Adrenal gland (tissue), 12 donors: ENCODE measurements around the gene FGGY. TPM values are rescaled to one million over a fixed set of nuclear protein-coding genes. Genes with fewer than 3 reads are reported as not detected.

ENCODE experiments used
- DNase-seq, 7 donors: peaks; one replicate each; pipeline ENCODE4 v3.0.0-alpha.2; 2019 to 2020
- H3K27ac ChIP-seq, 5 donors: fragments of 200-600 bp; sonication (generic) in 4 of 5; 1 replicate in 3 of 5; 2 replicates in 2 of 5; pipeline versions ENCODE4 v1.5.1 to v1.8.0; 2016 to 2020; ENCODE audit warnings: mild to moderate bottlenecking in 1 of 5
- H3K27me3 ChIP-seq: fragments of 200-600 bp; 2 replicates; pipeline ENCODE4 v1.8.0; 2021
- H3K36me3 ChIP-seq, 2 donors: fragments of 200-600 bp; replicated peaks in 1 of 2; 1 replicate in 1 of 2; 2 replicates in 1 of 2; pipeline versions ENCODE4 v1.5.1 to v1.8.0; 2018 to 2022
- H3K4me1 ChIP-seq, 2 donors: fragments of 200-600 bp; replicated peaks in 1 of 2; 1 replicate in 1 of 2; 2 replicates in 1 of 2; pipeline versions ENCODE4 v1.5.1 to v1.8.0; 2018 to 2021
- H3K4me3 ChIP-seq, 4 donors: fragments of 200-600 bp; sonication (generic) in 3 of 4; one replicate each; pipeline ENCODE4 v1.5.1; 2016 to 2018
- H3K9me3 ChIP-seq, 3 donors: fragments of 200-600 bp; sonication (generic) in 1 of 3; replicated peaks in 1 of 3; 1 replicate in 2 of 3; 2 replicates in 1 of 3; pipeline versions ENCODE4 v1.5.1 to v1.8.0; 2016 to 2021
- POLR2A ChIP-seq, 2 donors: fragments of 450-650 bp; IDR thresholded peaks; one replicate each; pipeline ENCODE4 v1.6.1; 2017; ENCODE audit warnings: antibody characterized with exemption in 2 of 2, mild to moderate bottlenecking in 2 of 2, moderate library complexity in 1 of 2
- WGBS, 4 donors: extraction: QIAGEN DNeasy Blood & Tissue Kit in 2 of 4; methylation state at CpG; one replicate each; pipeline versions ENCODE4 v1.1.5 to v1.1.7; 2013 to 2017; 5-methylcytosine and 5-hydroxymethylcytosine counted together
- intact Hi-C, 2 donors: fragments of 100-400 bp; cut with DNase I; formaldehyde crosslinking; loops; one replicate each; pipeline versions ENCODE4 v1.14.1 to v1.15.0; 2022 to 2023
- polyA plus RNA-seq, 3 donors: library from polyadenylated mRNA; stranded (reverse); fragments of 200-250 nt in 2 of 3; fragments of 350-450 nt in 1 of 3; fragmentation: Illumina TruSeq in 1 of 3; extraction: RNeasy Lipid Tissue Mini Kit (QIAGEN cat#74804) in 1 of 3; gene quantifications; one replicate each; pipeline ENCODE4 v1.2.3, GENCODE V29; 2013 to 2014
- total RNA-seq, 9 donors: library from RNA; depleted of rRNA in 4 of 9; stranded (reverse); fragments of >200 nt in 4 of 9; fragments of 120-200 nt in 1 of 9; fragmentation: NEBNext Ultra II Directional in 1 of 9; extraction: Animal tissue kit (Norgen Biotek cat#: 25700) in 1 of 9; gene quantifications; one replicate each; pipeline versions ENCODE4 v1.1.0 to v1.2.4, GENCODE V29; 2013 to 2023
- TF ChIP-seq, protein P1 (sequence below), 6 experiments: fragments of 450-650 bp in 4 of 6; fragments of 200-600 bp in 2 of 6; sonication (generic) in 1 of 6; IDR thresholded peaks; 1 replicate in 5 of 6; 2 replicates in 1 of 6; pipeline versions ENCODE4 v1.5.1 to v1.8.0; 2016 to 2021; ENCODE audit warnings: antibody characterized with exemption in 6 of 6, mild to moderate bottlenecking in 2 of 6, moderate library complexity in 1 of 6
- donor health status: healthy with polysubstance abuse.
- donor health status: Bipolar disorder and iron deficiency.
- donor health status: DM: yes; HTN: yes; CAD: no.
- donor health status: DM: no; HTN: no; CAD: no.
- donor health status: DM: no; HTN: no; CAD: no.
- donor health status: DM: yes; HTN: yes; CAD: no.

FGGY gene
- total and polyA plus RNA-seq, 12 donors: 7.4 to 75.5 (median 35.0) TPM

- no peak for DNase-seq
- Histone ChIP-seq H3K27ac (no peak overlapping the region), H3K27me3 (no peaks in the 10 kb centered on the region), H3K9me3 (no peaks in the 10 kb centered on the region), H3K36me3 (no peaks in the 10 kb centered on the region), H3K4me1 (peaks cover 6 to 12% of the 10 kb centered on the region in 2 donors), H3K4me3 (no peak overlapping the region)
- intact Hi-C loops: no loop called here
- TF ChIP-seq, protein P1, sequence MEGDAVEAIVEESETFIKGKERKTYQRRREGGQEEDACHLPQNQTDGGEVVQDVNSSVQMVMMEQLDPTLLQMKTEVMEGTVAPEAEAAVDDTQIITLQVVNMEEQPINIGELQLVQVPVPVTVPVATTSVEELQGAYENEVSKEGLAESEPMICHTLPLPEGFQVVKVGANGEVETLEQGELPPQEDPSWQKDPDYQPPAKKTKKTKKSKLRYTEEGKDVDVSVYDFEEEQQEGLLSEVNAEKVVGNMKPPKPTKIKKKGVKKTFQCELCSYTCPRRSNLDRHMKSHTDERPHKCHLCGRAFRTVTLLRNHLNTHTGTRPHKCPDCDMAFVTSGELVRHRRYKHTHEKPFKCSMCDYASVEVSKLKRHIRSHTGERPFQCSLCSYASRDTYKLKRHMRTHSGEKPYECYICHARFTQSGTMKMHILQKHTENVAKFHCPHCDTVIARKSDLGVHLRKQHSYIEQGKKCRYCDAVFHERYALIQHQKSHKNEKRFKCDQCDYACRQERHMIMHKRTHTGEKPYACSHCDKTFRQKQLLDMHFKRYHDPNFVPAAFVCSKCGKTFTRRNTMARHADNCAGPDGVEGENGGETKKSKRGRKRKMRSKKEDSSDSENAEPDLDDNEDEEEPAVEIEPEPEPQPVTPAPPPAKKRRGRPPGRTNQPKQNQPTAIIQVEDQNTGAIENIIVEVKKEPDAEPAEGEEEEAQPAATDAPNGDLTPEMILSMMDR (IDR thresholded peaks at IDR 0.05): no peak
- TF ChIP-seq POLR2A (IDR thresholded peaks at IDR 0.05): no peak
- 83 to 94% (median 91%) methylated on average over 6 of the region's 6 CpGs for WGBS, 4 donors
Measured at GRCh38 chr1:59418363-59419144, 121.7 kb downstream of the FGGY start.

DNA sequence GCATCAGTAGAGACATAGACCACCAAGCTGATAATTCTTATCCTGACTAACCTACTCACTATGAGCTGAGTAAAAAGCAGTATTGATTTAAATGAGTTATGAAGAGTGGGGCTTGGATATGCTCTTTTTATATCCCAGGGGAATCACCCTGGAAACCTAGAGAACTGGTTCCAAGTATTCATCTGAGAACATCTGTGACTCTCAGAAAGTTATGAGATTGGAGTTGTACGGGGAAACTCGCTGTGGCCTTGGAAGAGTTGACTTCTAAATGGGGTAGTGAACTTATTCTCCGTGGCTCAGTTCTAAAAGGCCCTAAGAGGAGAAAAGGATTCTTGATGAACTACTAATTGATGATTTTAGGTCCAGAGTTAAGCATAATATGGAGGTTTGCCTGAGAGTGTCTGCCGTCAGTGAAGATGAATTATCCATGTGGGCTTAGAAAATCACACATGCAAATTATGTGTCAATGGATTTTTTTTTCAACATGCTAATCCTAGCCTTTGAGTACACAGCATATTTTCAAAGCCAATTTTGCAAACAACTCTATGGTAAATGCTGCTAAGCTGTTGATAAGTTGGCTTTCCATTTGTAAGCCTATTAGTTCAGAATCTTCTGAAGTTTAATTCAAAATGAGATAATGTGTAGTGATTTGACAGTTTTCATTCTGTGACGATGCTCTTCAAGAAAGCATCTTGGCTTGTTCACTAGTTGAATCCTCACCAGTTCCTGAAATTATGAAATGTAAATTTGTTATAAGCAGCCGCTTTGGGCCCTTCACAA lies 122.7 kb downstream of the FGGY start:
- H3K4me1 ChIP-seq: peaks cover 6 to 12% of the 10 kb centered on the region in 2 donors
- H3K27me3 ChIP-seq: no peaks in the 10 kb centered on the region
- intact Hi-C loops: no loop called here
- DNase-seq: no peak
- TF ChIP-seq, protein P1 (IDR thresholded peaks at IDR 0.05): no peak
- no peak for TF ChIP-seq POLR2A (IDR thresholded peaks at IDR 0.05)
- no peaks in the 10 kb centered on the region for H3K36me3 ChIP-seq
- WGBS, 4 donors: 79 to 90% (median 86%) methylated on average over 6 of the region's 6 CpGs
- H3K9me3 ChIP-seq: no peaks in the 10 kb centered on the region
- H3K27ac ChIP-seq: no peak overlapping the region
- H3K4me3 ChIP-seq: no peak overlapping the region

DNA sequence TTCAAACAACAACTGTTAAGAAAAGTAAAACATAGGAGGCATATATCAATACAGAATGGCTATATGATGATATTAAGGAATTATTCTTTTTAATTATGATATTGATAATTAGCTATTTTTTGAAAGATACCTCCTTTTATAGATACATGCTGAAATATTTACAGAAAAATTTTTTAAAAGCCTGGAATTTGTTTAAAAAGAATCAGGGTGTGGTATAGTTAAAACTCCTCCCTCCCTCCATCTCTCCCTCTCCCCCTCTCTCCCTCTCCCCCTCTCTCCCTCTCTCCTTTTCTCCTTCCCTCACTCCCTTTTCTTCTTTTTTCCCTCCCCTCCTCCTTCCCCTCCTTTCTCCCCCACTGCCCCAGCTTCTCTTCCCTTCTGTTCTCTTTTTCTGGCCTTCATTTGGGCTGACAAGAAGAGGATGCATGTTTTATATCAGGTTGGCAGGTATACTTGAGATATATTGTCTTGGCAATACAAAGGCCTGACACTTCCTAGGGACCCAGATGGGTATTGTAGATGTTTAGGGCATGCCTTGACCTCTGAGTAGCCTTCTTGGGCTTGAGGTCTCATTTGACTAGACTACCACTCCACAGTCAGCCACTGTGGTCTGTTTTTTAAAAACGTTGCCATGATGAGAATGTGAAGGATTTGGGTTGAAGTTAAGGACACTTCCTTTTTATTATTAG lies 124.5 kb downstream of the FGGY start:
- no peak for TF ChIP-seq POLR2A (IDR thresholded peaks at IDR 0.05)
- TF ChIP-seq, protein P1 (IDR thresholded peaks at IDR 0.05): no peak
- 43 to 54% (median 51%) methylated on average over 1 of the region's 1 CpG for WGBS, 4 donors
- Histone ChIP-seq H3K4me1 (peaks cover 6 to 7% of the 10 kb centered on the region in 2 donors), H3K9me3 (no peaks in the 10 kb centered on the region), H3K27me3 (no peaks in the 10 kb centered on the region), H3K4me3 (no peak overlapping the region), H3K36me3 (no peaks in the 10 kb centered on the region), H3K27ac (no peak overlapping the region)
- intact Hi-C loops: no loop called here
- DNase-seq: no peak
